GM20000 (cell line): Measurements from ENCODE around the gene SLC35F5.
A peak's percentile ranks its signal among the peaks of the same experiment; 100 is the strongest.
"Not testable (repeated sequence)": the region's sequence is repeated elsewhere in the genome, so short reads cannot be mapped to it uniquely, and the experiment has no call there.

Experiments used
- DNase-seq: peaks from one replicate; pipeline ENCODE4 v3.0.0; 2012; ENCODE audit warnings: low spot score
- CTCF ChIP-seq: IDR thresholded peaks from 2 replicates; pipeline ENCODE4 v1.5.1; 2012; ENCODE audit warnings: mild to moderate bottlenecking, control low read depth; ENCODE audit errors: extremely low read depth, missing control alignments

The SLC35F5 gene

DNA sequence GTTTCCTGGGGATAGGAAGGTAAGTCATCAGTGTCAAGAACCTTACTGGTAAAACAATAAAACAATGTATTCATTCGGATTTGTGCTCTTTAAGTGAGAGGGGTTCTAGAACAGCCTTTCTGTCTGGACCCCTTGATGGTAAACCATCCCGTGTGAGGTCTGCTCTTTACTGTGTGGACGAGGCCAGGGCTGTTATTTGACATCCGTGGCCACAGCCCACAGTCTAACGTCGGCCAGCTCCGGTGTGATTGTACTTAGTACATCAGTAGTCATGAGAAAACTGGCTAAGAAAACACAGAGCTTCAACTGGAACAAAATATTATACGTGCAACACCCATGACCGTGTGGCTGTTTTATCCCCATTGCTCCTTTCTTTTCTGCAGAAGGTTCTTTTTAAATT, 62.0 kb downstream of the SLC35F5 start:
- no peak for DNase-seq
- no peak for TF ChIP-seq CTCF

DNA sequence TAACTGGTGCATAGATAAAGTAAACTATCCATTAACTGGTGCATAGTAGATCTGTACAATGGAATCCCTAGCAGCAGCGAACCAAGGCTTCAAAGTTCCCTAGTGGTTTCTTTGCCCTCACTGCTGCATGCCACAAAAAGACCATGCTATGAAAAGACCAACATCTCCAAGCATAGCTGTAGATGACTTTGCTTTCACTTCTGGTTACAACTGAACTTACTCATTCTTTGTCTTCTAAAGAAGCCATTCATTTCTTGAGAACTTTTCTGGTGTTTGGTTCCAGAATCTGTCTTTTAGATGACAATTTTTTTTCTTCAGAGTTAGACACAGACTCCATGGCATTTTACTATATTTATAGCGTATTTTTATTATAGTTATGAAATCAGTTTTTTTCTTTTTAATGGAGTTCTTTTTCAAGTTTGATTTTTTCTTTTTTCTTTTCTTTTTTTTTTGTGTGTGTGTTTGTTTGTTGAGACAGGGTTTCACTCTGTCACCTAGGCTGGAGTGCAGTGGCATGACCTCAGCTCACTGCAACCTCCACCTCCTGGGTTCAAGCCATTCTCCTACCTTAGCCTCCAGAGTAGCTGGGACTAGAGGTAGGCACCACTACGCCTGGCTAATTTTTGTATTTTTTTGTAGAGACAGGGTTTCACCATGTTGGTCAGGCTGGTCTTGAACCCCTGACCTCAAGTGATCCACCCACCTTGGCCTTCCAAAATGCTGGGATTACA, 63.6 kb downstream of the SLC35F5 start:
- TF ChIP-seq CTCF: no peak
- peak; percentile 64 for DNase-seq

GRCh38 chr2:113690871-113691270, 65.6 kb downstream of the SLC35F5 start:
- not testable (repeated sequence) for DNase-seq

- DNase-seq: no peak
- TF ChIP-seq CTCF: no peak
These were observed 69.9 kb downstream of the SLC35F5 start for GRCh38 chr2:113686537-113686936.

GRCh38 chr2:113685471-113685870, 71.0 kb downstream of the SLC35F5 start:
- TF ChIP-seq CTCF: no peak

DNA sequence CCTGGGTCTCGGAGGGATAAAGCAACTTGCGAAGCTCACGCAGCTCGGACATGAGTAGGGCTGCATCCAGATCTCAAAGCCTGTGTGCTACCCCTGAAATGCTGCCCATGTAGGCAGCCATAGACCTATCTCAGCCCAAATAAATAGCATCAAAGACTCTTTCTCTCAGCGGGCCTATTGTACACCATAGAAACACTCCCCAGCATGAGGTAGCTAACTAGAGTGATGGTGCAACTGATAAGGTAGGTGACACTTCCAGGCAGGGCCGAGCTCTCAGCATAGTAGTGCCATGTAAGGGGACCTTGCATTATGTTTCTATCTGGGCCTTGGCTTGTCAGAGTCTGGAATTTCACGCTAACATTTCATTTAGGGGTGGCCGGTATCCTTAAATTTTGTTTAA, 77.0 kb downstream of the SLC35F5 start:
- no peak for DNase-seq
- TF ChIP-seq CTCF: no peak

More at GRCh38 chr2:113685471-113685870, 71.0 kb downstream of the SLC35F5 start:
- no peak for DNase-seq

DNA sequence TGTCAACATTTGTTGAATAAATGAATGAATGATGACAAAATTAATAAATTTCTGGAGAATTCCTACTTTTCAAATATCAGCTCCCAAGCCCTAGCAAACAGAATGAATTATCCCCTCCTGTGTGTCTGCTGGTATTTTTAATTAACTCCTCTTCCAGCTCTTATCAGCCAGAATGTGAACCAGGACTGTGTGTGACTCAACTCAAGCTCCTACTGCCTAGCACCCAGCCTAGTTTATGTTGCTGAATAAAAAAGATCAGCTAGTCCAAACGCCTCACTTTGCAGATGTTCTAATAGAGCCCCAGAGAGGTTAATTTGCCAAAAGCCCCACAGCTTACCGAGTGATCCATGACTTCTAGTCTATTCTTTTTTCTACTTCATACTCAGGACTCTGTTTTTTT, 79.1 kb downstream of the SLC35F5 start:
- TF ChIP-seq CTCF: no peak
- DNase-seq: no peak

DNA sequence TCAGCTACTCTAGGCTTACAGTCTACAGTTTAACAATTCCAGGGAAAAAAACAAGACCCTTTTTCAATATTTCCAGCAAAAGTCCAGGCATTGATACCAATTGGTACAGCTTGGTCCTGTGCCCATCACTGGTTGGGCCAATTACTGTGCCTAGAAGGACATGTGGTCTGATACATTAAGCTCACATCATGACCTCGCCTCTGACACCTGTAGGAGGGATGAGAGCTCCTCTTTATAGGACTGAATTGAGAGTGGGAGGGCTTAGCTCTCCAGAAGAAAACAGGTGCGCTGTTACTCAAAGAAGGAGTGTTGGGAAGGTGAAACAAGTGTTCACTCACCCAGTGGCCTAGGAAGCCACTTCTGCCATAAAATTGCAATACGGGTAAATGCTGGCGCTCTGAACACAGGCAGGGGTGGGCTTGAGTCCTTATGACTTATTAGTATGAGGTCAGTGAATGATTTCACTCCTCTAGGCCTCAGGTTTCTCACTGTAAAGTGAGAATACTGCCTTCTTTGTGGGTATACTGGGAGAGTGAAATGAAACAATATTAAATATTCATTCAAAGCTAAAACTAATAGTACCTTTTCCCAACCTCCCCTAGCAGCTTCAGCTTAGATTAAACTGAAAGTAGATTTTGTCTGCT, 79.7 kb downstream of the SLC35F5 start:
- no peak for DNase-seq
- TF ChIP-seq CTCF: no peak
